HG03039 (cell line): ENCODE data around the gene TMOD3.
A peak's percentile ranks its signal among the peaks of the same experiment; 100 is the strongest.

Experiments used
- ATAC-seq: cut with Tn5 transposase; IDR thresholded peaks from one replicate; pipeline ENCODE4 v1.9.1; 2021; ENCODE audit warnings: mild to moderate bottlenecking, moderate library complexity; ENCODE audit not compliant: unreplicated experiment

Gene TMOD3

GRCh38 chr15:51825698-51826097 lies 3.8 kb upstream of the TMOD3 start:
- no peak for ATAC-seq

DNA sequence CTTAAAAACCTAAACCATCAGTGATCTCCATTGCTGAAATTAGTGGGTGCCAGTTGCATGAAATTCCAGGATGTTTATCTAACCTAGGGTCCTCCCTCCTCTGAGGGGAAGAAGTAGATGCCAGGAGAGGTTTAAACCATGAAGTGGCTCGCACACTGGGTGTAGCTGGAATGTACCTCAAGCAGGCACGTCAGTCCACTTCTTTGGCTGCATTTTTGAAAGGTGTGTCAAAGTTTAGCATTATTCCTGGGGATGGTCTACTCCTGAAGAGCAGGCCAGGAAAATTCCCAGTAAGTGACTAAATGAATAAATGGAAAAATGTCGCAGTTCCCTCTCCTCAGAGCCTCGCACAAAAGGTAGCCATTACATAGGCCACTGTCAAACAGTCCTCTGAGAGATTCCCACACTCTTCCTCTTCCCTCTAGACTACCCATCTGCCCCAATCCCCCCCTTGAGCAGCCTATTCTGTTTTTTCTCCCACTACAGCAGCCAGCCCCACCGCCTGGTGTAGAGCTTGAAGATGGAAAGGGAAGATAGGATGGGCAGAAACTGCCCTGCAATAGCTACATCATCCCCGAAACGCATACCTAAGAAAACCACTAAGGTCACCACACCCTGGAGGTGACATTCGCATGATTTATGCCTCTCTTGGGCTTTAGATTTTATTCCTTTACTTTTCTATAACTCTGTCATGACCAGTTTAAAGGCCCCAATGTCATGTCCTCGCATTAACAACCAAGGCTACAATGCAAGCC lies 655 bp upstream of the TMOD3 start:
- no peak for ATAC-seq

GRCh38 chr15:51830276-51830806 lies 888 bp downstream of the TMOD3 start:
- ATAC-seq: peak; percentile 5

- ATAC-seq: no peak
Observed at GRCh38 chr15:51833772-51834171, 4.3 kb downstream of the TMOD3 start.

DNA sequence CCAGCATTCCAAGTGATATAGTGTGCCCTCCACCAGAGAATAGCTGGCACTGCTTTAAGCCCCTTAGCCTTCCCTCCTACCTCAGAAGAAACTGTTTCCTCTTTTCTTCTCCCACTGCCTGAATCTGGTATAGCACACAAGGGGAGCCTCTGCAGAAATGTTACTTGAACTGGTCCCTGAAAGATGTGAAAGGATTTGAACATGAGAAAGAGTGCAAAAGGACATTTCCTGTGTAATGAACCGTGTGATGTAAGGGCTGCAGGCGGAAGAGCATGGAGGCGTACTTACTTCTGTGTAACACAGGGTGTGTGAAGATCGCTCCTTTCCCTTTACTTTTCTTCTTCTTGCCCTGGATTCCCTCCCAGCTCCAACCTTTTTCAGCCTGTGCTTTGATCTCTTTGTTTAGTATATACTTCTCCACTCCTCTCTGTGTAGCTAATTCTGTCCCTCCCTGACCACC lies 8.4 kb downstream of the TMOD3 start:
- ATAC-seq: no peak

DNA sequence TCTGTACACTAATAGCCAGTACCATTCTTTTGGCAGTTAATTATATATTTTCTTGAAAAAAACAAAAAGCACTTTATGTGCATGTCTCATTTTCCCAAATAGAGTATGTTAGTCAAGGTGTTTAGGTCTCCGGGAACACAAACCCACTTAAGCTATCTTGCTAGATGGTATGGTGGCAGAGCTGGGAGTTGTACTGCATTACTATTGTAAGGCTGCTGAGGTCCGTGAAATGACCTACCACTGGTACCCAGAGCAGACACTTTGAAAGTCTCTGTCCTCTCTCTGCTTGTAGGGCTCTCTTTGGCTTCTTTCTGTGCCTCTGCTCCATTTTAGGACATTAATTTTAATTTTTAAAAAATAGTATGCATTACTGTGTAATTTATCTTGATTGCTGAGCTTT lies 8.8 kb downstream of the TMOD3 start:
- no peak for ATAC-seq

- ATAC-seq: no peak
Observed at GRCh38 chr15:51840692-51841091, 11.2 kb downstream of the TMOD3 start.

GRCh38 chr15:51841406-51842040 lies 12.1 kb downstream of the TMOD3 start:
- ATAC-seq: no peak

DNA sequence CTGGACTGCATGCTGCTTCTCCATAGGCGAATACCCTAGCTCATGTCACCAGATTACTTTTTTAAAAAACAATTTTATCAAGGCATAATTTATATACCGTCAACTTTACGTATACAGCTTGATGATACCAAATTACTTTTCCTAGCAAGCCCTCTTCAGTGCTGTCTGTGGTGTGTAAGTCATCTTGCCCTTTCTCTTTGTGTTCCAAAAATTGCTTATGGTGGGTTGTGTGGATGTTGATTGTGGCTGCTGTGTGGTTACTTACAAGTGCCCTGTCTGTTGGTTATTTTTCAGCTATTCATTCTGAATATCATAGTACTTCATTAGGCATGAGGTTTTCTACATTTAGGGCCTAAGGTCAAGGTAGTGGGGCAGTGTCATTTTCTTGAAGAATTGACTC lies 12.8 kb downstream of the TMOD3 start:
- no peak for ATAC-seq

DNA sequence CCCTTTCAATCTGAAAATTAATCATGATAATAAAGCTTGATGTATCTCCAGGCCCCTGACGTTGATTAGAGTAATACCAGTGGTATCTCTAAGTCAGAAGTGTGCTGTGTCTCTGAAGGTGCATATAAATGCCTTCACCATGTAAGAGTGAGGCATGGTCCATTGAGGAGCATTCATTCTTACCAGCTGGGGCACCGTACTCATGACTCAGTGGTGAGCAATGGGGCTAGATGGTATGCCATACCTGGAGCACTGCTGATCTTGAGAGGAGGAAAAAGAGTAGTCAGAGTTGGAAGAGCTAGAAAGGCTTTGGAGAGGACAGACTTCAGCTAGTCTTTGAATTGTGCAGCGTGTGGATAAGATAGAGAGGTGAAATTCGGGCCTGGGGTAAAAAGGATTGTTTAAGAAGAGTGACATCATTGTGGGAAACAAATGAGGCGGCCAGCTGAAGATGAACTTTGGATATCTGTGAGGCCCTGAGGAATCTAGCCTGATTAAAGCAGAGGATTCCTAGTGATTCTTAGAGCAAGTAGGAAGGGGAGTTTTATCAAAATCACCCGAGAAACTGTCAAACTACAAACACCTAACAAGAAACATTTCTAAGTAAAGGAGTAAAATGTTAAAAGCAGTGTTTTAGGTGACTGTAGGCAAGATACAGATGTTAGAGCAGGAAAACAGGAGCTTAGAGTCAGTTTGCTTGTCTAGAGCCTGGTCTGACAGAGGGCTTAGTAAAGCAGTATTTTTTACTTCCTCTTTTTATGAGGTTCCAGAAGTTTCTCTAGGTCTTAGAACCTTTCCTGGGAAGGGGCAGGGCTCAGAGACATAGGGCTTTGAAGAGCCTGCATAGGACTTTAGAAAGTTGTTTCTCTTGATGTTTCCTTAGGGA lies 13.6 kb downstream of the TMOD3 start:
- ATAC-seq: no peak

DNA sequence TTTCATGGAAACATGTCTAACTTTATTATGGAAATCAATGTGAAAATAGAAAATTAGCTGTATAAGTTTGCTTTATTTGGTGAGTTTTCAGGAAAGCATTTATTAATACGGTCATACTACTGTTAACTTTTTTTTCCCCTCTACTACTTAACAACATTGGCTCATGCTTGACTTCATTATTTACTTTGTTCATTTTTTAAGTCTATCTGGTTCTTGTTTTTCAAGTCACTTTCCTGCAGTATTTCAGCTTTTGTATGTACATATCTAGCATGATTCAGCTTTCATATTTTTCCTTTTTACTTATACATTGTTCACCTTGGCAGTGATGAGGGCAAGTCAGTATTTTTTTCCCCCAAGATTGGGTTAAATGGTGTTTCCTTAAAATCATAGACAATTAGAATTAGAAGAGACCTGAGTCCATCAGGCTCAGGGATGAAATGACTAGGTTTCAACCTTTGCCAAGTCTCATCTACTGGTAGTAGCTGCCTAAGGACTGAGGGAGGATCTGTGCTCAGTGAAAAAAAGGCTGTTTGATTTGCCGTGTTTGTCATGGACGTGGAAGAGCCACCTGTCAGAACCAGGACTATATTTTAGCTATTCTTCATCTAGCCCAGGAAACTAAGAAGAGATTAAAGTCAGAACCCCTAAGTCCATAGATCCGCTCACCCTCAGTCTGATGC lies 15.4 kb downstream of the TMOD3 start:
- ATAC-seq: no peak

DNA sequence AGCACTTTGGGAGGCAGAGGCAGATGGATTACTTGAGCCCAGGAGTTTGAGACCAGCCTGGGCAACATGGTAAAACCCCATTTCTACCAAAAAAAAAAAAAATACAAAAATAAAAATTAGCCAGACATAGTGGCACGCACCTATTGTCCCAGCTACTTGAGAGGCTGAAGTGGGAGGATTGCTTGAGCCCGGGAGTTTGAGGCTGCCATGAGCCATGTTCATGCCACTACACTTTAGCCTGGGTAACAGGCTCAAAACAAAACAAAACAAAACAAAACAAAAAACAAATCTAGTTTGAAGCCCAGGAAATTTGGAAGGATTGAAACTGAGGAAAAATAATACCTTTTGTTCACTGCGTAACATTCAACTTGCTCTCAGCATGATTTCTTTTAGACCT lies 16.6 kb downstream of the TMOD3 start:
- no peak for ATAC-seq

DNA sequence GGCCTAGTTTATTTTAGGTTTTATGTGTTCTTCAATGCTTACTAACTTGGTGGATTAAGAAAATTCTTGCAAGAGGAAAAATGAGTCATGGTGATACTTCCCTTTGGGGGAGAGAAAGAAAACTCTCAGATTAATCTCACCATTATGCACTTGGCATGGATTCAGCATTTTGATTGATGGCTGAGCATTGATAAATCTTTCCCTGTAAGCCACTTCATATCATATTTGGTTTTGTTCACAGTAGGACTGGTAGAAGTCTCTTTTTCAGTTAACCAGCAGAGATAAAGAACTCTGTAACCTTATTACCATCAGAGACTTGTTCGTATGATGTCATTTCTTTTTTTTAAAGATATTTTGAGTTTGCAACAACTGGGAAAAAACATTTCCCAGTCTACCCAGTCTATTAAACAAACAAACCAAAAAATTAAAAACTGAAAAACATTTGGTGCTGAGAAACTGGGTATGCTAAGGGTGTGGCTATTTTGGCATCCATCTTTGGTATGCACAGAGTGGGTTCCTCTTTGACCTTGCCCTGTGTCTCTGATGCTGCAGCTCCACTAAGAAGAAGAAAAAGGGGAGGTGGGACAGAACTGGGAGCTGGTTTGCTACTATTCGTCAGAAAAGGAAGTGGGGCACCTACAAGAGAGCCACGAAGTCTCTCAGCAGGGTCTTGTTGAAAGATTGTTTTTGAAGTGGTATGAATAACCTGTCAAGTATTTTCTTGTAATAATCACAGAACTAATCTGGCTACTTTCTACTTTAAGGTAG lies 17.2 kb downstream of the TMOD3 start:
- no peak for ATAC-seq

GRCh38 chr15:51848811-51849210 lies 19.4 kb downstream of the TMOD3 start:
- no peak for ATAC-seq

- ATAC-seq: no peak
Observed at GRCh38 chr15:51849860-51850259, 20.4 kb downstream of the TMOD3 start.

DNA sequence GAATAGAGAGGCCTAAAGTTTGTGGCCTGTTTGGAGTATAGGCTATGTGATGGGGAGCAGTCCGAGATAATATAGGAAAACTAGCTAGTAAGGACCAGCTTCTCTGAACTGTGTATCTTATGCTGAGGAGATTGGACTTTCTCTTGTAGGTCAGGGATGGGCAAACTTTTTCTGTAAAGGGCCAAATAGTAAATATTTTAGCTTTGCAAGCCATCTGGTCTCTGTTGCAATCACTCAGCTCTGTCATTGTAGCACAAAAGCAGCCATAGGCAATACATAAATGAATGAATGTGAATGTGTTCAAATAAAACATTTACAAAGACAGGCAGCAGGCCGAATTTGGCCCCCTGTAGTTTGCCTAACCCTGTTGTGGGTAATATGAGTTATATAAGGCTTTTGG lies 24.5 kb downstream of the TMOD3 start:
- ATAC-seq: no peak

DNA sequence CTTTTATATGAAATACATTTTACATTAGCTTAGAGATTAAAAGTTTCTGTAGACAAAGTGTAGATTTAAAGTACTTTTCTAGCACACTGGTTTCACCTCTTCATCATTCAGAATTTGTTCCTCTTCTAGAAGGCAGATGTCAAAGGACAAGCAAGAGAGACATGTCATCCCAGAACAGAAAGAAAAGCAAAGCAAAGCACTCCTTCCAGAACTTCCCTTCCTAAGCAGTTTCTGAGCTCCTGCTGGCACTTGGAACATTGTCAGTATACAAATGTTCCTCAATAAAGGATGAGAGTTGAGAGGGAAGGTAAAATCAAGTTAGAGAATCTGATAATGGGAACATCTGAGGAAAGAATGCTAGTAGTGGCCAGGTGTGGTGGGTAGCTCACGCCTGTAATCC lies 26.2 kb downstream of the TMOD3 start:
- ATAC-seq: no peak

- ATAC-seq: no peak
Observed at GRCh38 chr15:51856714-51857380, 27.4 kb downstream of the TMOD3 start.

GRCh38 chr15:51861557-51862359 lies 32.3 kb downstream of the TMOD3 start:
- ATAC-seq: no peak
